Panc1 (cell line): ENCODE data around the gene EDN2. TPM values are rescaled to one million over a fixed set of nuclear protein-coding genes. Genes with fewer than 3 reads are reported as not detected.

Experiments used
- ATAC-seq: fragments of 200-7000 bp; cut with Tn5 transposase; 2 replicates; pipeline ENCODE4 v1.9.1; 2020; ENCODE audit warnings: mild to moderate bottlenecking, moderate library complexity
- BruUV-seq: library from RNA; stranded (reverse); fragments of 400-500 nt; replicated peaks from 2 replicates; lab custom pipeline; 2021; lab: Mats Ljungman, UMichigan
- CTCF ChIA-PET: fragments of 300-600 bp; sonication (Branson Sonifier 250); formaldehyde crosslinking; loops from one replicate; lab custom pipeline; 2022; ENCODE audit warnings: antibody characterized with exemption; lab: Charles Lee
- POLR2A ChIA-PET: fragments of 300-600 bp; sonication (Branson Sonifier 250); formaldehyde crosslinking; loops from one replicate; lab custom pipeline; 2022; ENCODE audit warnings: antibody characterized with exemption; lab: Charles Lee
- DNase-seq: peaks from one replicate; pipeline ENCODE4 v3.0.0-alpha.2; 2010; ENCODE audit warnings: low read depth, low spot score
- H3K27ac ChIP-seq: 2 replicates; pipeline ENCODE4 v1.5.1; 2011; ENCODE audit warnings: mild to moderate bottlenecking, low read length, inconsistent platforms
- H3K27me3 ChIP-seq: fragments of 200-500 bp; sonication (Bioruptor generic); 2 replicates; pipeline ENCODE4 v1.6.0; 2014; ENCODE audit warnings: low read length, inconsistent platforms; ENCODE audit not compliant: control insufficient read depth, insufficient read depth
- H3K36me3 ChIP-seq: fragments of 200-500 bp; sonication (Bioruptor generic); 2 replicates; pipeline ENCODE4 v1.5.1; 2014; ENCODE audit warnings: inconsistent platforms, mild to moderate bottlenecking, low read length, moderate library complexity; ENCODE audit not compliant: control insufficient read depth, insufficient read depth
- H3K4me1 ChIP-seq: 2 replicates; pipeline ENCODE4 v1.5.1; 2011; ENCODE audit warnings: inconsistent platforms, mild to moderate bottlenecking, low read length, moderate library complexity; ENCODE audit not compliant: control insufficient read depth, insufficient read depth
- H3K4me3 ChIP-seq, 2 experiments: 2 replicates each; pipeline ENCODE4 v1.5.1; 2011 to 2012; ENCODE audit warnings: low read depth in 2 of 2, low read length in 2 of 2, mild to moderate bottlenecking in 2 of 2, inconsistent platforms in 1 of 2, moderate library complexity in 1 of 2
- H3K9me3 ChIP-seq: fragments of 200-500 bp; sonication (Bioruptor generic); 2 replicates; pipeline ENCODE4 v1.5.1; 2014; ENCODE audit warnings: low read depth, mild to moderate bottlenecking, inconsistent platforms, low read length, moderate library complexity; ENCODE audit not compliant: control insufficient read depth, insufficient read depth
- POLR2AphosphoS5 ChIP-seq: IDR thresholded peaks from 2 replicates; pipeline ENCODE4 v1.6.1; 2012; ENCODE audit warnings: mild to moderate bottlenecking, low read depth, low read length, moderate library complexity
- SIN3A ChIP-seq: IDR thresholded peaks from 2 replicates; pipeline ENCODE4 v1.6.1; 2012; ENCODE audit warnings: low read depth, mild to moderate bottlenecking, low read length, moderate library complexity, borderline replicate concordance; ENCODE audit not compliant: insufficient read depth
- TCF7L2 ChIP-seq: IDR thresholded peaks from 2 replicates; pipeline ENCODE4 v1.6.1; 2011; ENCODE audit warnings: mild to moderate bottlenecking, low read depth, low read length, inconsistent platforms
- in situ Hi-C: cut with HindIII; loops from 2 replicates; pipeline ENCODE4 v1.10.0; 2016; ENCODE audit warnings: low sequenced_read_pairs, low pct_unique_long_range_greater_than_20kb
- intact Hi-C: fragments of 100-400 bp; cut with micrococcal nuclease; formaldehyde crosslinking; loops from one replicate; pipeline ENCODE4 v1.10.0; 2022; ENCODE audit not compliant: unreplicated experiment
- total RNA-seq: library from RNA; stranded (reverse); gene quantifications from one replicate; pipeline ENCODE4 v1.2.1, GENCODE V29; 2021; ENCODE audit not compliant: unreplicated experiment
- TF ChIP-seq, protein P1 (sequence below): fragments of 450-650 bp; IDR thresholded peaks from 2 replicates; pipeline ENCODE4 v1.5.1; 2017; ENCODE audit warnings: mild to moderate bottlenecking
- TF ChIP-seq, protein P2 (sequence below), 2 experiments: IDR thresholded peaks; 2 replicates each; pipeline ENCODE4 v1.6.1; 2011 to 2012; ENCODE audit warnings: low read depth in 2 of 2, control low read depth in 1 of 2, low read length in 1 of 2, mild to moderate bottlenecking in 1 of 2, moderate library complexity in 1 of 2; ENCODE audit not compliant: insufficient read depth in 1 of 2

Gene EDN2
- total RNA-seq, 1 experiment from 2014 or later, result not detected

DNA sequence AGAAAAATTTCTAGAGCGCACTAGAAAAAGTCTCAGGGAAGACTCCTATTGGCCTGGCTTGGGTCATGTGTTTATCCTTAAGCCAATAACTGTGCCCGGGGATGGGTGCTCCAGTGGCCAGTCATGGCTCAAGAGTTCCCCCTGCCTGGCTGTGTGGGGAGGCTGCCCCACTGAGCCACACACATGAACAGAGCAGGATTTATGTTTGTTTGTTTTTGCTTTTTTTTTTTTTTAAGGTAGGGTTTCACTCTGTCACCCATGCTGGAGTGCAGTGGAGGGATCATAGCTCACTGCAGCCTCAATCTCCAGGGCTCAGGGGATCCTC is 21.8 kb downstream of the EDN2 start:
- Histone ChIP-seq H3K27me3 (no peaks in the 10 kb centered on the region), H3K36me3 (no peaks in the 10 kb centered on the region), H3K9me3 (no peaks in the 10 kb centered on the region), H3K4me3 (no peak overlapping the region), H3K27ac (no peak overlapping the region), H3K4me1 (no peaks in the 10 kb centered on the region)
- in situ Hi-C loops, result no loop called here
- BruUV-seq, result no TSS peak
- ATAC-seq (no peak), DNase-seq (no peak)
- POLR2A ChIA-PET, result no interaction called here
- intact Hi-C loops, result no loop called here
- CTCF ChIA-PET, result interaction anchor here (0.6 to 1.0 kb wide), 2 partner anchors 17 to 179 kb away, joined by 3 to 4 read pairs; no protein-coding TSS in a partner anchor
- TF ChIP-seq SIN3A (no peak), TCF7L2 (no peak), POLR2AphosphoS5 (no peak)
- TF ChIP-seq, protein P1, sequence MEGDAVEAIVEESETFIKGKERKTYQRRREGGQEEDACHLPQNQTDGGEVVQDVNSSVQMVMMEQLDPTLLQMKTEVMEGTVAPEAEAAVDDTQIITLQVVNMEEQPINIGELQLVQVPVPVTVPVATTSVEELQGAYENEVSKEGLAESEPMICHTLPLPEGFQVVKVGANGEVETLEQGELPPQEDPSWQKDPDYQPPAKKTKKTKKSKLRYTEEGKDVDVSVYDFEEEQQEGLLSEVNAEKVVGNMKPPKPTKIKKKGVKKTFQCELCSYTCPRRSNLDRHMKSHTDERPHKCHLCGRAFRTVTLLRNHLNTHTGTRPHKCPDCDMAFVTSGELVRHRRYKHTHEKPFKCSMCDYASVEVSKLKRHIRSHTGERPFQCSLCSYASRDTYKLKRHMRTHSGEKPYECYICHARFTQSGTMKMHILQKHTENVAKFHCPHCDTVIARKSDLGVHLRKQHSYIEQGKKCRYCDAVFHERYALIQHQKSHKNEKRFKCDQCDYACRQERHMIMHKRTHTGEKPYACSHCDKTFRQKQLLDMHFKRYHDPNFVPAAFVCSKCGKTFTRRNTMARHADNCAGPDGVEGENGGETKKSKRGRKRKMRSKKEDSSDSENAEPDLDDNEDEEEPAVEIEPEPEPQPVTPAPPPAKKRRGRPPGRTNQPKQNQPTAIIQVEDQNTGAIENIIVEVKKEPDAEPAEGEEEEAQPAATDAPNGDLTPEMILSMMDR, result no peak
- TF ChIP-seq, protein P2, sequence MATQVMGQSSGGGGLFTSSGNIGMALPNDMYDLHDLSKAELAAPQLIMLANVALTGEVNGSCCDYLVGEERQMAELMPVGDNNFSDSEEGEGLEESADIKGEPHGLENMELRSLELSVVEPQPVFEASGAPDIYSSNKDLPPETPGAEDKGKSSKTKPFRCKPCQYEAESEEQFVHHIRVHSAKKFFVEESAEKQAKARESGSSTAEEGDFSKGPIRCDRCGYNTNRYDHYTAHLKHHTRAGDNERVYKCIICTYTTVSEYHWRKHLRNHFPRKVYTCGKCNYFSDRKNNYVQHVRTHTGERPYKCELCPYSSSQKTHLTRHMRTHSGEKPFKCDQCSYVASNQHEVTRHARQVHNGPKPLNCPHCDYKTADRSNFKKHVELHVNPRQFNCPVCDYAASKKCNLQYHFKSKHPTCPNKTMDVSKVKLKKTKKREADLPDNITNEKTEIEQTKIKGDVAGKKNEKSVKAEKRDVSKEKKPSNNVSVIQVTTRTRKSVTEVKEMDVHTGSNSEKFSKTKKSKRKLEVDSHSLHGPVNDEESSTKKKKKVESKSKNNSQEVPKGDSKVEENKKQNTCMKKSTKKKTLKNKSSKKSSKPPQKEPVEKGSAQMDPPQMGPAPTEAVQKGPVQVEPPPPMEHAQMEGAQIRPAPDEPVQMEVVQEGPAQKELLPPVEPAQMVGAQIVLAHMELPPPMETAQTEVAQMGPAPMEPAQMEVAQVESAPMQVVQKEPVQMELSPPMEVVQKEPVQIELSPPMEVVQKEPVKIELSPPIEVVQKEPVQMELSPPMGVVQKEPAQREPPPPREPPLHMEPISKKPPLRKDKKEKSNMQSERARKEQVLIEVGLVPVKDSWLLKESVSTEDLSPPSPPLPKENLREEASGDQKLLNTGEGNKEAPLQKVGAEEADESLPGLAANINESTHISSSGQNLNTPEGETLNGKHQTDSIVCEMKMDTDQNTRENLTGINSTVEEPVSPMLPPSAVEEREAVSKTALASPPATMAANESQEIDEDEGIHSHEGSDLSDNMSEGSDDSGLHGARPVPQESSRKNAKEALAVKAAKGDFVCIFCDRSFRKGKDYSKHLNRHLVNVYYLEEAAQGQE (IDR thresholded peaks at IDR 0.05; ENCODE audit: insufficient read depth in 1 of 2, low read depth in 2 of 2, low read length in 1 of 2), result no peak

DNA sequence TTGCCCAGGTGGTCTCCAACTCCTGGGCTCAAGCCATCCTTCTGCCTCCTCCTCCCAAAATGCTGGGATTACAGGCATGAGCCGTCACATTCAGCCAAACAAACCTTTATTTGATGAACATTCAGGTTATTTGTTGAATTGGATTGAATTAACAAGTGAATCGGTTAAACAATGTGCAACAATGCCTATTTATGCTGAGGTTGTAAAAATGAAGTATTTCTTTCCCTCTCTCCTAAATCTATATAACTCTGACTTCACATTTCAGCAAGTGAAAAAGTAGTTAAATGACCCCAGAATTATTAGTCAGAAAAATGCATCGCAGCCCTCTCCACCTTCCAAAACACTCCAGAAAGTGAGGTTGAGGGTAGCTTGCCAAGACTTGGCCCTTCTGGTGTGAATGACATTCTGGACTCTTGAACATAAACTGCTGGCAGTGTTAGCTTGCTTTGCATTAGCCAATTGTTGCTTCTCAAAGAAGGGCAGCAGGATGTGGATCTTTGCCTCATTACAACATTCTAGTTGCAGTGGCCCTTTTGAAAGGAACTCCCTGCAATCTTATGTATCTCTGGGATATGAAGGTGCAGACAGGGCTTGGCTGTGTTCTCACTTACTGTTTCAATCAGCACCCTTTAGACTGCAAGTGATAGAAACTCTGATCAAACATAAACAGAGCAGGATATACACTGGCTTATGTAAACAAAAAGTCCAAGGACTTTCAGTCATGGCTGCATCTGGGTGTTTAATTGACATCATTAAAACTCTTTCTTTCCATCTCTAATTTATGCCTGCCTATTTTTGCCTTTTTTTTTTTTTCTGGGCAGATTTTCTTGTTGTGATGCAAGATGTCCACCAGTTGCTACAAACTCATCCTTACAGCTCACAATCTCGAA is 22.4 kb downstream of the EDN2 start:
- intact Hi-C loops, result no loop called here
- DNase-seq, result no peak
- in situ Hi-C loops, result no loop called here
- Histone ChIP-seq H3K27me3 (no peaks in the 10 kb centered on the region), H3K9me3 (no peaks in the 10 kb centered on the region), H3K27ac (no peak overlapping the region), H3K36me3 (no peaks in the 10 kb centered on the region), H3K4me3 (no peak overlapping the region), H3K4me1 (no peaks in the 10 kb centered on the region)
- no TSS peak for BruUV-seq
- no peak for ATAC-seq
- ChIA-PET POLR2A (interaction anchor here (0.7 kb wide), 1 partner anchor 264 kb away, joined by 3 read pairs; no protein-coding TSS in a partner anchor), CTCF (interaction anchor here (0.6 to 1.0 kb wide), 2 partner anchors 17 to 179 kb away, joined by 3 to 4 read pairs; no protein-coding TSS in a partner anchor)
- TF ChIP-seq, protein P1, result no peak
- TF ChIP-seq TCF7L2 (no peak), POLR2AphosphoS5 (no peak), SIN3A (no peak)
- TF ChIP-seq, protein P2 (IDR thresholded peaks at IDR 0.05; ENCODE audit: insufficient read depth in 1 of 2, low read depth in 2 of 2, low read length in 1 of 2), result no peak
